Activated naive CD8-positive, alpha-beta T cell treated with anti-CD3 and anti-CD28 coated beads for 36 hours (primary cell): ENCODE results near the gene FSTL4. TPM values are rescaled to one million over a fixed set of nuclear protein-coding genes. Genes with fewer than 3 reads are reported as not detected.
"Not testable (repeated sequence)": the region's sequence is repeated elsewhere in the genome, so short reads cannot be mapped to it uniquely, and the experiment has no call there.

ENCODE experiments used
- DNase-seq: peaks from one replicate; pipeline ENCODE4 v3.0.0; 2021
- H3K27ac Mint-ChIP-seq: one replicate; pipeline ENCODE4 v1.8.0; 2022; ENCODE audit warnings: mild to moderate bottlenecking, moderate library complexity, mixed read lengths
- H3K27me3 Mint-ChIP-seq: one replicate; pipeline ENCODE4 v1.8.0; 2022; ENCODE audit warnings: mild to moderate bottlenecking, mixed read lengths
- H3K36me3 Mint-ChIP-seq: one replicate; pipeline ENCODE4 v1.8.0; 2021; ENCODE audit warnings: mild to moderate bottlenecking, mixed read lengths
- H3K4me1 Mint-ChIP-seq: one replicate; pipeline ENCODE4 v1.8.0; 2021; ENCODE audit warnings: mixed read lengths
- H3K4me3 Mint-ChIP-seq: one replicate; pipeline ENCODE4 v1.8.0; 2022; ENCODE audit warnings: mild to moderate bottlenecking, moderate library complexity, mixed read lengths
- H3K9me3 Mint-ChIP-seq: one replicate; pipeline ENCODE4 v1.8.0; 2022; ENCODE audit warnings: mixed read lengths
- total RNA-seq, 2 experiments: library from RNA; stranded (reverse); gene quantifications; one replicate each; pipeline ENCODE4 v1.2.3, GENCODE V29; 2021

The FSTL4 gene
- total RNA-seq, 2 experiments from 2014 or later = 0.10 to 0.29 TPM

GRCh38 chr5:133403741-133404364 is 208.5 kb downstream of the FSTL4 start:
- Mint-ChIP-seq H3K4me1 (peaks cover 11% of the 10 kb centered on the region), H3K4me3 (no peak overlapping the region), H3K9me3 (no peaks in the 10 kb centered on the region), H3K27ac (no peak overlapping the region), H3K27me3 (peaks cover 9% of the 10 kb centered on the region), H3K36me3 (no peaks in the 10 kb centered on the region)
- no peak for DNase-seq

- Mint-ChIP-seq H3K9me3 (no peaks in the 10 kb centered on the region), H3K27ac (no peak overlapping the region), H3K27me3 (peaks cover 9% of the 10 kb centered on the region), H3K36me3 (no peaks in the 10 kb centered on the region), H3K4me3 (no peak overlapping the region), H3K4me1 (peaks cover 21% of the 10 kb centered on the region)
- no peak for DNase-seq
Measured at GRCh38 chr5:133402775-133403174, 209.6 kb downstream of the FSTL4 start.

DNA sequence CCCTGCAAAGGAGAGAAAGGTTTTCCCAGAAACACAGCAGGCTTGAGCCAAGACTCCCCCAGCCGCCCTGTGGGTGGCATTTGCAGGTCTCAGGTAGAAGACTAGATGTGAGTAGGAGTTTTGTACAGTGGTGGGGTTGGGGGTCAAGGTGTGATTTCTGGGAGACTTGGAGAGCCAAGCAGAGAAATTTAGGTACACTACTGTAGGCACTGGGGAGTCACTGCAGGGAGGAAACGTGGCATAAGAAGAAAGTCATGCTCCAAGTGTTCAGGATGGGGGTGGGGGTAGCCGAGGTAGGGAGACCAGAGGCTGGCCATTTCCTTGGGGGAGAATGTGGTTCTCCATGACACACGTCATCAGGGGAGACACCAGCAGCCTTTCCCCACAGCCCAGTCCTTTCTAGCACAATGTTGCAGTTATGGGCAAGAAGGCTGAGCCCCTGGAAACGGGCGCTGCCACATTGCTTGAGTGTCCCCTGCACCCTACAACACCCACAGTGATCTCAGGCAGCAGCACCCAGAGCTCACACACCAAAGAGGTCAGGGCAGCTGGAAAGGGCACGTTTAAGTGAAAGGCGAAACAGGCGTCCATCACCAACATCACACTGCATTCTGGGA is 210.5 kb downstream of the FSTL4 start:
- Mint-ChIP-seq H3K27me3 (peaks cover 9% of the 10 kb centered on the region), H3K4me3 (no peak overlapping the region), H3K27ac (no peak overlapping the region), H3K36me3 (no peaks in the 10 kb centered on the region), H3K9me3 (no peaks in the 10 kb centered on the region), H3K4me1 (peaks cover 30% of the 10 kb centered on the region)
- no peak for DNase-seq

DNA sequence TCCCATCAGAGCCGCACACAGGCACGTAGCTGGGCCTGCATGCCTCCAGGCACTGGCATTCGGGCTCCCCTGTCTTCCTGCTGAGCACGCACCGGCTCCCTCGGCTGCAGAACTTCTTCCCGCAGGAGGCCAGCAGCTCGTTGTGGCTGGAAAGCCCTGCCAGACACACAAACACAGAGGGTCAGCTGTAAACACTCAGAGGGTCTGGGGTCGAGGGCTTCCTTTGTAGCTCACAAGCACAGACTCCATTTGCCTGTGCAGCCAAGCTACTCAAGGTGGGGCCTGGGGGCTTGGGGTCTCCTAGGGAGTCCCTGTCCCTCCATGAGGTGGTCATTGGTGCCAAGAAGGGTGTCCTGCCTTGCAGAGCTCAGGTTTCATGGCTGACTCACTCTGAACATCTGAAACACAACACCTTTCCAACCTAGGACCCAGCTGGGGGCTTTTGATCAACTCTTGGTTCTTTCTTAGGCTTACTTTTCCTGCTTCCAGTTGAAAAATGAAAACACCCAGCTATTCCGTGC is 211.4 kb downstream of the FSTL4 start:
- H3K4me3 Mint-ChIP-seq = no peak overlapping the region
- no peak for DNase-seq
- peaks cover 39% of the 10 kb centered on the region for H3K4me1 Mint-ChIP-seq
- H3K27me3 Mint-ChIP-seq = peaks cover 9% of the 10 kb centered on the region
- H3K27ac Mint-ChIP-seq = no peak overlapping the region
- H3K36me3 Mint-ChIP-seq = no peaks in the 10 kb centered on the region
- no peaks in the 10 kb centered on the region for H3K9me3 Mint-ChIP-seq

DNA sequence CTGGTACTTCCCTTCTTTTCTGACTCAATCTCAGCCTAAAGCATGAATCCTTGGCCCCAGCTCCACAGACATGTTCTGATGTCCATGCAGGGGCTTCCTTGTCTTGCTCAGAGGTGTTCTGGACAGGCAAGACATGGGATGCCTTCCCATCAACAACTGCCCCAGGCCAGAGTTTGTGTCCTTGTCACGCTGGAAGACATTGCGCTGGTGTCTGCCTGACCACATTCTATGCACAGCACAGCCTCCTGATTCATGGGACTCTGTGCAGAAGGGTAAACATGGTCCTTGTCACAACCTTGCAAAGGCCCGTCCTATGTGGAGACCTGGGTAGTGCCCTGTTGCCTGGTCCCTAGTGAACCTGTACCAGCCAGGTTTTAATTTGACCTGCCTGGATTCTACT is 212.2 kb downstream of the FSTL4 start:
- Mint-ChIP-seq H3K27ac (no peak overlapping the region), H3K4me3 (no peak overlapping the region), H3K9me3 (no peaks in the 10 kb centered on the region), H3K4me1 (peaks cover 39% of the 10 kb centered on the region), H3K27me3 (peaks cover 9% of the 10 kb centered on the region), H3K36me3 (no peaks in the 10 kb centered on the region)
- no peak for DNase-seq

GRCh38 chr5:133399247-133399891 is 213.0 kb downstream of the FSTL4 start:
- H3K4me3 Mint-ChIP-seq = no peak overlapping the region
- H3K4me1 Mint-ChIP-seq = peaks cover 39% of the 10 kb centered on the region
- H3K27me3 Mint-ChIP-seq = peaks cover 9% of the 10 kb centered on the region
- no peak overlapping the region for H3K27ac Mint-ChIP-seq
- no peaks in the 10 kb centered on the region for H3K36me3 Mint-ChIP-seq
- no peak for DNase-seq
- H3K9me3 Mint-ChIP-seq = no peaks in the 10 kb centered on the region

- peak overlapping the region; percentile 8 for H3K4me3 Mint-ChIP-seq
- DNase-seq = peak; percentile 81
Measured at GRCh38 chr5:133398646-133399101, 213.7 kb downstream of the FSTL4 start.

GRCh38 chr5:133397990-133398645 is 214.2 kb downstream of the FSTL4 start:
- H3K27ac Mint-ChIP-seq = peak overlapping the region; percentile 81
- peaks cover 39% of the 10 kb centered on the region for H3K4me1 Mint-ChIP-seq
- no peak for DNase-seq
- no peaks in the 10 kb centered on the region for H3K36me3 Mint-ChIP-seq
- H3K27me3 Mint-ChIP-seq = peaks cover 9% of the 10 kb centered on the region
- H3K4me3 Mint-ChIP-seq = peak overlapping the region; percentile 24
- H3K9me3 Mint-ChIP-seq = no peaks in the 10 kb centered on the region

More at GRCh38 chr5:133398646-133399101, 213.7 kb downstream of the FSTL4 start:
- Mint-ChIP-seq H3K9me3 (no peaks in the 10 kb centered on the region), H3K36me3 (no peaks in the 10 kb centered on the region), H3K27me3 (peaks cover 9% of the 10 kb centered on the region), H3K4me1 (peaks cover 39% of the 10 kb centered on the region), H3K27ac (peak overlapping the region; percentile 81)

- no peak overlapping the region for H3K4me3 Mint-ChIP-seq
- peaks cover 9% of the 10 kb centered on the region for H3K27me3 Mint-ChIP-seq
- H3K27ac Mint-ChIP-seq = no peak overlapping the region
Measured at GRCh38 chr5:133397348-133397747, 215.0 kb downstream of the FSTL4 start.

DNA sequence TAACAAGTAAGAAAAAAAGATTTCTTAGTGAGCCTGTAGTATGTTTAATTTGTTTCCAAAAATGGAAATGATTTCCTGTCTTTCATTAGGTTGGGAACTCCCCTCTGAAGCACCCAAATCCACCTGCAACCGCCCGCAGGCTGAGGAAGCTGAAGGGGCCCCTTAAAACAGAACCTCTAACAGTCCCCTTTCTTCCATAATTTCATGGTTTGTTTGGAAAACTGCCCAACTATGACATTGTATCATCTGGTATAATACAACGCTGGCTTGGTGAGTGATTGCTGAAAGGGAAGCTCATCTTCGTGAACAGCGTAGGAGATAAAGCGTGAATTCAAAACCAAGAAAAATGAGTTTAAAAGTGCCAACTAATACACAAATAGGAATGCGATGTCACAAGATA is 215.5 kb downstream of the FSTL4 start:
- Mint-ChIP-seq H3K27ac (no peak overlapping the region), H3K36me3 (no peaks in the 10 kb centered on the region), H3K4me1 (peaks cover 39% of the 10 kb centered on the region), H3K27me3 (peaks cover 5% of the 10 kb centered on the region), H3K9me3 (no peaks in the 10 kb centered on the region), H3K4me3 (no peak overlapping the region)
- DNase-seq = no peak

More at GRCh38 chr5:133397348-133397747, 215.0 kb downstream of the FSTL4 start:
- no peaks in the 10 kb centered on the region for H3K36me3 Mint-ChIP-seq
- DNase-seq = no peak
- H3K9me3 Mint-ChIP-seq = no peaks in the 10 kb centered on the region
- H3K4me1 Mint-ChIP-seq = peaks cover 39% of the 10 kb centered on the region

- H3K27ac Mint-ChIP-seq = no peak overlapping the region
- H3K27me3 Mint-ChIP-seq = peaks cover under 1% of the 10 kb centered on the region
- H3K9me3 Mint-ChIP-seq = no peaks in the 10 kb centered on the region
- no peaks in the 10 kb centered on the region for H3K36me3 Mint-ChIP-seq
- DNase-seq = no peak
- peaks cover 39% of the 10 kb centered on the region for H3K4me1 Mint-ChIP-seq
- no peak overlapping the region for H3K4me3 Mint-ChIP-seq
Measured at GRCh38 chr5:133396187-133396741, 216.1 kb downstream of the FSTL4 start.

DNA sequence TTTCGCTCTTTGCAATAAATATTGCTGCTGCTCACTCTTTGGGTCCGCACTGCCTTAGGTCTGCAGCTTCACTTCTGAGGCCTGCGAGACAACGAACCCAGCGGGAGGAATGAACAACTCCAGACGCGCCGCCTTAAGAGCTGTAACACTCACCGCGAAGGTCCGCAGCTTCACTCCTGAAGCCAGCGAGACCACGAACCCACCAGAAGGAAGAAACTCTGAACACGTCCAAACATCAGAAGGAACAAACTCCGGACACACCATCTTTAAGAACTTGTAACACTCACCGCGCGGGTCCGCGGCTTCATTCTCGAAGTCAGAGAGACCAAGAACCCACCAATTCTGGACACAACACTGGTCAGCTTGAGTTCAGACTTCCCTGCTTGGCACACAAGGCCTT is 217.1 kb downstream of the FSTL4 start:
- not testable (repeated sequence) for H3K4me3 Mint-ChIP-seq, H3K27ac Mint-ChIP-seq, H3K27me3 Mint-ChIP-seq, H3K9me3 Mint-ChIP-seq, H3K36me3 Mint-ChIP-seq, DNase-seq
- H3K4me1 Mint-ChIP-seq = peaks cover 39% of the 10 kb centered on the region

- DNase-seq, H3K4me3 Mint-ChIP-seq, H3K27ac Mint-ChIP-seq, H3K9me3 Mint-ChIP-seq, H3K36me3 Mint-ChIP-seq, H3K27me3 Mint-ChIP-seq: not testable (repeated sequence)
- H3K4me1 Mint-ChIP-seq = peaks cover 34% of the 10 kb centered on the region
Measured at GRCh38 chr5:133394477-133394817, 217.9 kb downstream of the FSTL4 start.

DNA sequence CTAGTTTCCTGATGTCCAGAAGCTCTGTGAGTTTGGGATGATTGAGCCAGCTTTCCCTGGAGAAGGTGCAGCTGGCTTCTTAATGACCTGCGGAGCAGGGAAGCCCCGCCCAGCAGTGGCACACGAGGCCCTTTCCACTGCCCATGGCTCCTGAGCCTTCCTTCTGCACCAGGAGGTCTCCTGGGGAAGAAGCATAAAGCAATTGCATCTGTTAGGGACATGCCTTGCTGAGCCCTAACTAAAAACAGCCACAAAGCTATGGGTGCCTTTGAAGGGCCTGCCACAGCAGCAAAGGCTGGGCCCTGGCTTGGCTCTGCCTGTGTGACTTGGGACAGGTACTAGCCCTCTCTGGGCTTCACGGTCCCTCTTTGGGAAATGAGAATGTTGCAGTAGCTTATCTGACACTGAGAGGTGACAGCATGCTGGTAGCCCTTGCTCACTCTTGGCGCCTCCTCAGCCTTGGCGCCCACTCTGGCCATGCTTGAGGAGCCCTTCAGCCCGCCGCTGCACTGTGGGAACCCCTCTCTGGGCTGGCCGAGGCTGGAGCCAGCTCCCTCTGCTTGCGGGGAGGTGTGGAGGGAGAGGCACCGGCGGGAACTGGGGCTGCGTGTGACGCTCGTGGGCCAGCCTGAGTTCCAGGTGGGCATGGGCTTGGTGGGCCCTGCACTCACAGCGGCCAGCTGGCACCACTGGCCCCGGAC is 218.4 kb downstream of the FSTL4 start:
- Mint-ChIP-seq H3K27ac (no peak overlapping the region), H3K36me3 (no peaks in the 10 kb centered on the region), H3K4me3 (no peak overlapping the region), H3K9me3 (no peaks in the 10 kb centered on the region), H3K4me1 (peaks cover 29% of the 10 kb centered on the region), H3K27me3 (no peaks in the 10 kb centered on the region)
- no peak for DNase-seq
